Colonic mucosa (tissue), 4 donors: ENCODE results near the gene ANO2. TPM values are rescaled to one million over a fixed set of nuclear protein-coding genes. Genes with fewer than 3 reads are reported as not detected.
A peak's percentile ranks its signal among the peaks of the same experiment; 100 is the strongest.

Experiments used
- DNase-seq: peaks from one replicate; pipeline ENCODE4 v3.0.0-alpha.2; 2020
- H3K27ac ChIP-seq: fragments of 200-600 bp; one replicate; pipeline ENCODE4 v1.8.0; 2021
- H3K27me3 ChIP-seq: fragments of 200-600 bp; one replicate; pipeline ENCODE4 v1.8.0; 2021
- H3K36me3 ChIP-seq: fragments of 200-600 bp; one replicate; pipeline ENCODE4 v1.8.0; 2021
- H3K4me1 ChIP-seq: fragments of 200-600 bp; one replicate; pipeline ENCODE4 v1.8.0; 2021; ENCODE audit warnings: mild to moderate bottlenecking
- H3K4me3 ChIP-seq: fragments of 200-600 bp; one replicate; pipeline ENCODE4 v1.8.0; 2021
- H3K9ac ChIP-seq, 2 donors: one replicate each; pipeline ENCODE4 v1.7.0; 2013; ENCODE audit warnings: control low read depth in 2 of 2, low read depth in 2 of 2, low read length in 2 of 2
- H3K9me3 ChIP-seq: fragments of 200-600 bp; one replicate; pipeline ENCODE4 v1.8.0; 2021
- CTCF ChIP-seq: fragments of 200-600 bp; IDR thresholded peaks from one replicate; pipeline ENCODE4 v1.8.0; 2022; ENCODE audit warnings: antibody characterized with exemption, mild to moderate bottlenecking
- intact Hi-C: fragments of 100-400 bp; cut with DNase I; formaldehyde crosslinking; loops from one replicate; pipeline ENCODE4 v1.14.1; 2022
- total RNA-seq, 2 donors: library from RNA; stranded (reverse); fragmentation: NEBNext Ultra II Directional in 1 of 2; extraction: Animal tissue kit (Norgen Biotek cat#: 25700) in 1 of 2; gene quantifications; one replicate each; pipeline ENCODE4 v1.2.1, GENCODE V29; 2021
- donor health status: healthy.
- donor health status: DM: no; HTN: no; CAD: no.
- donor health status: DM: no; HTN: no; CAD: no.

ANO2 gene
- total RNA-seq, 2 donors from 2014 or later = 1.1 to 2.2 TPM

GRCh38 chr12:5586201-5586600 is 358.9 kb downstream of the ANO2 start:
- TF ChIP-seq CTCF = no peak
- DNase-seq = peak; percentile 38
- H3K9me3 ChIP-seq = no peaks in the 10 kb centered on the region
- H3K36me3 ChIP-seq = no peaks in the 10 kb centered on the region
- H3K9ac ChIP-seq = no peak overlapping the region
- no peaks in the 10 kb centered on the region for H3K4me1 ChIP-seq
- no peak overlapping the region for H3K4me3 ChIP-seq
- no peak overlapping the region for H3K27ac ChIP-seq
- H3K27me3 ChIP-seq = no peaks in the 10 kb centered on the region
- intact Hi-C loops = no loop called here

DNA sequence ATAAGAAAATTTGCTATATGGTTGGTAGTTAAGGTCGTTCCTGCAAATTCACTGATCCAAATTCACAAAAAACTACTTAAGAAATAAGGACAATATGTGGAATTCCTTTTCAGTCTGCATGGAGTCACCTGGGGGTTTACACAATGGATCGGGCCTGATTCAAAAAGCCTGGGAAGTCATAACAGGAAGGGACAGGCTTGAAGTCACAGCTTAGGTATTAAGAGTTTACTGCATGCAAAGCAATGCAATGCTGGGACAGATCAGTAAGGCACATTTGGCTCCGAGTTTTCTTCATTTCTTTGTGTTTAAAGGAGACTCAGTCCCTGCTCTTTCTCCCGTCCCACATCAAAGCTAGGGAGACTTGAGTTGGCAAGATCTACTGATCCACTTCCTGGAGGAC is 359.9 kb downstream of the ANO2 start:
- TF ChIP-seq CTCF = no peak
- H3K27ac ChIP-seq = no peak overlapping the region

DNA sequence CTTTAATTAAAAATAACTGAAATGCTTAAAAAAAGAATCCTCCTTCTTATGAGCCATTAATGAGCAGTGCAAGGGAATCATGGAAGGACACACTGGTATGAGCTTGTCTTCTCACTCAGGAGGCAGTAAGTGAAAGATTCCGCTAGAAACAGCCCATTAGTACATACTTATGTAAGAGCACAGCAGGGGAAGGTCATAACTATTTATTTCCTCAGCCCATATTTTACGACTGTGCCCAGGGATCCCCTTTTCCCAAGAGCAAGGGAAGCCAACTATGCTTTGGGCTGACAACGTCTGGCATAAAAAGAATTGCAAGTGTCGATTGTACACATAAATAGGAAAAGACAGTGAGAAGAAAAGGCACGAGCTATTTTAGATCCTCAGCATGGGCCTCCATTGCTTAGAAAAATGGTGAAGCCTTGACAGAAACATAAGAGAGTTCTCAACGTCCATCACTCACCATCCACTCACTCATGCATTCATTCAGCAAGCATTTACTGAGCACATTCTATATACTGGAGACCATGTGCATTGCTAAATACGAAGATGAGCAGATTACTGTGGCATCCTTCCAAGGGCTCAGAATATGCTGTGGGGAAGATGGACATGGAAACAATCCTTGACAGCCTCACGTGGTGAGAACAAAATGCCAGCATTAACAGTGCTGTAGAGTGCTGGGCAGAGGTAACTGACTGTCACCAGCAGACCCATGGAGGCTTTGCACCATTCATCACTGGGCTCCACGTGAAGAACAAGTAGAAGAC is 360.5 kb downstream of the ANO2 start:
- no peak overlapping the region for H3K27ac ChIP-seq
- no peak overlapping the region for H3K9ac ChIP-seq
- H3K9me3 ChIP-seq = no peaks in the 10 kb centered on the region
- no peak overlapping the region for H3K4me3 ChIP-seq
- TF ChIP-seq CTCF = no peak
- DNase-seq = no peak
- no peaks in the 10 kb centered on the region for H3K4me1 ChIP-seq
- no peaks in the 10 kb centered on the region for H3K36me3 ChIP-seq
- intact Hi-C loops = no loop called here
- H3K27me3 ChIP-seq = no peaks in the 10 kb centered on the region

More for the DNA sequence above, 359.9 kb downstream of the ANO2 start:
- intact Hi-C loops = no loop called here
- H3K36me3 ChIP-seq = no peaks in the 10 kb centered on the region
- H3K27me3 ChIP-seq = no peaks in the 10 kb centered on the region
- H3K4me3 ChIP-seq = no peak overlapping the region
- H3K4me1 ChIP-seq = no peaks in the 10 kb centered on the region
- no peaks in the 10 kb centered on the region for H3K9me3 ChIP-seq
- no peak overlapping the region for H3K9ac ChIP-seq
- DNase-seq = no peak

- no peak for TF ChIP-seq CTCF
- no peak overlapping the region for H3K4me3 ChIP-seq
- intact Hi-C loops = no loop called here
- H3K4me1 ChIP-seq = no peaks in the 10 kb centered on the region
- H3K9ac ChIP-seq = no peak overlapping the region
- no peak overlapping the region for H3K27ac ChIP-seq
- H3K9me3 ChIP-seq = no peaks in the 10 kb centered on the region
- DNase-seq = no peak
- H3K36me3 ChIP-seq = no peaks in the 10 kb centered on the region
- no peaks in the 10 kb centered on the region for H3K27me3 ChIP-seq
These were observed 362.5 kb downstream of the ANO2 start for GRCh38 chr12:5582541-5582940.

GRCh38 chr12:5582018-5582417 is 363.0 kb downstream of the ANO2 start:
- Histone ChIP-seq H3K27me3 (no peaks in the 10 kb centered on the region), H3K4me1 (peaks cover 4% of the 10 kb centered on the region), H3K27ac (no peak overlapping the region), H3K36me3 (no peaks in the 10 kb centered on the region), H3K9me3 (no peaks in the 10 kb centered on the region), H3K4me3 (no peak overlapping the region), H3K9ac (no peak overlapping the region)
- TF ChIP-seq CTCF = no peak
- intact Hi-C loops = no loop called here
- no peak for DNase-seq
